NB4 (cell line): Measurements from ENCODE around the gene PAF1.

Experiments used
- DNase-seq: peaks from one replicate; pipeline ENCODE4 v3.0.0; 2010; ENCODE audit warnings: low read depth
- H3K4me3 ChIP-seq: one replicate; pipeline ENCODE4 v1.5.1; 2011; ENCODE audit warnings: mild to moderate bottlenecking, low read depth, low read length, moderate library complexity
- CTCF ChIP-seq: IDR thresholded peaks from one replicate; pipeline ENCODE4 v1.5.1; 2012; ENCODE audit warnings: low read depth, low read length
- MAX ChIP-seq: IDR thresholded peaks from 2 replicates; pipeline ENCODE4 v1.6.1; 2011; ENCODE audit warnings: low read depth, low read length
- MYC ChIP-seq: IDR thresholded peaks from 2 replicates; pipeline ENCODE4 v1.6.1; 2011; ENCODE audit warnings: low read depth, low read length
- POLR2A ChIP-seq: IDR thresholded peaks from 2 replicates; pipeline ENCODE4 v1.6.1; 2011; ENCODE audit warnings: mild to moderate bottlenecking; ENCODE audit not compliant: insufficient read length; ENCODE audit errors: extremely low read depth

Gene PAF1

DNA sequence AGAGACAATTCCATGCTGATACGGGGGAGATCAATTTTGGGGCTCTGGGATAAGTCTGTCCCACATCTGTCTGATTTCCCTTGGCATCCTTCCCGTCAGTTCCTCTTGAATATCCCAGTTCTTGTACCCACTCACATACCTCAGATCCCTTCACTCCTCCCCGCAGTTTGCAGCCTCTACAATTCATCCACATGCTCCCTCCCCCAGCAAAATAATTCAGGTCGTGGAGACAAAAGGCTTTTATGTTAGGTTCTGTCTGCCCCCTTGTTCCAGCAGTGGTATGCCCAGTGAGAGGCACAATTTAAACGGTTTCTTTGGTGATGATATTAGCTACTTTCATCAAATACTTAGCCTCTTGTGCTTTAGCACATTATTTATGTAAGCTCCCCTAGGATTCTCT is 35.3 kb upstream of the PAF1 start:
- DNase-seq, result no peak
- H3K4me3 ChIP-seq, result no peak overlapping the region
- no peak for TF ChIP-seq CTCF
- no peak for TF ChIP-seq MAX
- no peak for TF ChIP-seq POLR2A
- no peak for TF ChIP-seq MYC

DNA sequence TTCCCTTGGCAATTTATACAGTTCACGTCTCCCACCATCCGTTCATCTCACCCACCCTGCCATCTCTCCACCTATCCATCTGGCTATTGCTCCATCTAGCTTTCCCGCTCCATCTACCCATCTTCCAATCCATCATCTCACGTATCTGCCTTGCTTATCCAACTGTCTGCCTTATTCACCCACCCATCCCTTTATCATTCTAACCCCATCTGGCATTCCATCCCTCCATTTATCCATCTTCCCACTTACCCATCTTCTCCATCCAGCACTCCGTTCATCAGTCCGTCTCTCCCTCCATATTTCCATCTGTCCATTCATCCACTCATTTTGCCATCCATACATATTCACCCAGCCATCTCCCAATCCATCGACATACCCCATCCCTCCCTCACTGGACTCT is 34.8 kb upstream of the PAF1 start:
- TF ChIP-seq MYC, result no peak
- TF ChIP-seq MAX, result no peak
- no peak for TF ChIP-seq POLR2A
- TF ChIP-seq CTCF, result no peak
- DNase-seq, result no peak
- no peak overlapping the region for H3K4me3 ChIP-seq

- H3K4me3 ChIP-seq, result no peak overlapping the region
- TF ChIP-seq MAX, result no peak
- TF ChIP-seq POLR2A, result no peak
- no peak for TF ChIP-seq CTCF
- TF ChIP-seq MYC, result no peak
- no peak for DNase-seq
Measured at GRCh38 chr19:39424934-39425333, 34.0 kb upstream of the PAF1 start.

DNA sequence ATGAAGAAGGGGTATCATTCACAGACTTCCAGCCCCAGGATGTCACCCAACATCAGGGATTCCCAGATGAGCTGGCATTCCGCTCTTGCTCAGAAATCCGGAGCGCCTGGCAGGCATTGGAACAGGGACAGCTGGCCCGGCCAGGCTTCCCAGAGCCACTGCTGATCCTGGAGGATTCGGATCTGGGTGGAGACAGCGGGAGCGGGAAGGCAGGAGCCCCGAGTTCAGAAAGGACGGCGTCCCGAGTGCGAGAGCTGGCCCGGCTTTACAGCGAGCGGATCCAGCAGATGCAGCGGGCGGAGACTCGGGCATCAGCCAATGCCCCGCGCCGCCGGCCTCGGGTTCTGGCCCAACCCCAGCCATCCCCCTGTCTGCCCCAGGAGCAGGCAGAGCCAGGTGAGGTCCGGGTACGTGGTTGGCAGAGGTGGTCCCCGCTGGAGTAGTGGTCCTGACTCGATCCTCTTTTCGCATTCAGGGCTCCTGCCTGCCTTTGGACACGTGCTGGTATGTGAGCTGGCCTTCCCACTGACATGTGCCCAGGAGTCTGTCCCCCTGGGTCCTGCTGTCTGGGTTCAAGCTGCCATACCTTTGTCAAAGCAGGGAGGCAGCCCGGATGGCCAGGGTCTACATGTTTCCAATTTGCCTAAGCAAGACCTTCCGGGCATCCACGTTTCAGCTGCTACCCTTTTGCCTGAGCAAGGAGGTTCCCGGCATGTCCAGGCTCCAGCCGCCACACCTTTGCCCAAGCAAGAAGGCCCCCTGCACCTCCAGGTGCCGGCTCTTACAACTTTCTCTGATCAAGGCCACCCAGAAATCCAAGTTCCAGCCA is 32.6 kb upstream of the PAF1 start:
- DNase-seq, result no peak
- TF ChIP-seq MYC (no peak), MAX (no peak), POLR2A (no peak), CTCF (no peak)

GRCh38 chr19:39422020-39422419 is 31.1 kb upstream of the PAF1 start:
- no peak overlapping the region for H3K4me3 ChIP-seq
- DNase-seq, result no peak

More for the DNA sequence above, 32.6 kb upstream of the PAF1 start:
- no peak overlapping the region for H3K4me3 ChIP-seq

More at GRCh38 chr19:39422020-39422419, 31.1 kb upstream of the PAF1 start:
- TF ChIP-seq MAX, result no peak
- no peak for TF ChIP-seq CTCF
- TF ChIP-seq POLR2A, result no peak
- TF ChIP-seq MYC, result no peak
